ENCODE data around the gene LRP1. TPM values are rescaled to one million over a fixed set of nuclear protein-coding genes. Genes with fewer than 3 reads are reported as not detected.
"Not testable (repeated sequence)": the region's sequence is repeated elsewhere in the genome, so short reads cannot be mapped to it uniquely, and the experiment has no call there.

Gene LRP1
- total RNA-seq, 2 experiments from 2014 or later, result 1.0 to 1.5 TPM

DNA sequence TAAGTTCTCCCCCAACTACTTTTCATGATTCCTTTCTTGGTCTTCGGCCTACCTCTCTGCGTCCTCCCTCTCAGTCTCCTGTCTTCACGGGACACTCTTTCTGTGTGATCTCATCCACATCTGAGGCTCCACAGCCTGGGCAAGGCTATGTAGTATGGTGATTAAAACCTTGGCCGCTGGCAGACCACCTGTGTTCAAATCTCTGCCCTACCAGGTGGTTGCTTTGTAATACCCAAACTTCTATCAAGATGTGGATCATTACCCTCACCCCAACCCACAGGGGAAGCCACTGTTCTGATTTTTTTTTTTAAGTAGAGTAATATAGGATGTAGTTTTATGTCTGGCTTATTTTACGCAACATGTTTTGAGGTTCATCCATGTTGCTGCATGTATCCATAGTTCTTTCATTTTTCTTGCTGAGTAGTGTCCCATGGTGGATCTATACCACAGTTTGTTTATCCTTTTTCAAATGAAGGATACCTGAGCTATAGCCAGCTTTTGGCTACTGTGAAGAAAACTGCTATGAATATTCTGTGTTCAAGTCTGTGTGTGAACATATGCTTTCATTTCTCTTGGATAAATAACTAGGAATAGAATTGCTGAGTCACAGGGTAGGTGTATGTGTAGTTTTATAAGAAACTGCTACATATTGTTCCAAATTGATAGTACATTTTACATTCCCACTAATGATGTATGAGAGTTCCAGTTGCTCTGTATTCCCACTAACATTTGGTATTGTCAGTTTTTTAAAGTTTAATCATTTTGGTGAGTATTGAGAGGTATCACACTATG is 8.8 kb upstream of the LRP1 start:
- Mint-ChIP-seq H3K4me1 (ENCODE audit: low read depth) (peaks cover 13% of the 10 kb centered on the region), H3K4me3 (no peak overlapping the region), H3K9me3 (peaks cover 7% of the 10 kb centered on the region), H3K36me3 (ENCODE audit: low read depth) (no peaks in the 10 kb centered on the region), H3K27me3 (ENCODE audit: low read depth) (no peaks in the 10 kb centered on the region), H3K27ac (no peak overlapping the region)
- CTCF ChIA-PET, result interaction anchor here (1.2 to 14.5 kb wide), 4 partner anchors 8 to 111 kb away, joined by 3 to 252 read pairs (median 118); partner anchors contain the start of gene STAT6
- intact Hi-C loops (cut with micrococcal nuclease), result no loop called here
- DNase-seq, result no peak

- H3K27me3 Mint-ChIP-seq (ENCODE audit: low read depth); H3K36me3 Mint-ChIP-seq (ENCODE audit: low read depth); intact Hi-C loops (cut with micrococcal nuclease); H3K9me3 Mint-ChIP-seq; DNase-seq; H3K4me3 Mint-ChIP-seq; H3K27ac Mint-ChIP-seq: not testable (repeated sequence)
- H3K4me1 Mint-ChIP-seq (ENCODE audit: low read depth), result peaks cover 13% of the 10 kb centered on the region
- CTCF ChIA-PET, result interaction anchor here (0.6 to 14.5 kb wide), 7 partner anchors 10 to 112 kb away, joined by 3 to 252 read pairs (median 4); partner anchors contain the start of gene STAT6
Observed at GRCh38 chr12:57120718-57121117, 7.6 kb upstream of the LRP1 start.

- intact Hi-C loops (cut with micrococcal nuclease), result loop anchor here (1.0 kb wide), 3 partner anchors 49 to 119 kb away; no protein-coding TSS in a partner anchor
- Mint-ChIP-seq H3K4me3 (no peak overlapping the region), H3K27me3 (ENCODE audit: low read depth) (no peaks in the 10 kb centered on the region), H3K4me1 (ENCODE audit: low read depth) (peaks cover 6% of the 10 kb centered on the region), H3K27ac (no peak overlapping the region), H3K36me3 (ENCODE audit: low read depth) (no peaks in the 10 kb centered on the region), H3K9me3 (peaks cover 7% of the 10 kb centered on the region)
- no peak for DNase-seq
- CTCF ChIA-PET, result interaction anchor here (0.5 to 14.5 kb wide), 35 partner anchors 8 to 147 kb away, joined by 3 to 252 read pairs (median 4); partner anchors contain the start of genes NEMP1 and STAT6
Observed at GRCh38 chr12:57123813-57124212, 4.5 kb upstream of the LRP1 start.

DNA sequence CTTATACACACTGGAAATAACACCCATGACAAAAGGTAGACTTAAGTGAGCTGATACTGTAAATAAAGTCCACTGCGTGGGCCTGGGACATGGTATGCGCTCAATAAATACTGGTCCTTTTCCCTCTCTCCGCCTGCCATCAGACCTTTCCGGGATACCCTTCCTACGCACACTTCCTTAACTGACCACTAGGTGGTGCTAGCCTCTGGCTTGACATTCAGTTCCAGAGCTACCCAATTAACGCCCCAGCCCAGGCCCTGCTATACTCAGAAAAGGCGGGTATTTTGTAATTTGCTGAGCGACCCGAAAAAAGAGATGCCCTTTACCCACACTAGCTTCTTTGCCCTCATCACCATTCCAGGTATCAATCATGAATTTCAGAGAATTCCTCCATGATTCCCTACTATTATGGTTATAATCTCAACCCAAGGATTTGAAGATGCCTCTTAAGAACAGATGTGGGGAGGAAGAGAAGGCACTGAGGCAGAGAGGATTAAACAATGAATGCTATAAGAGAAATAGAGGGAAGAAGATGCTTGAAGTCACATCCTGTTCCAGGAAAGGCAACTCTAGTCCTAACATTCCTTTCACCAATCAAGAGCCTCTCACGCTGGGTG is 3.9 kb upstream of the LRP1 start:
- DNase-seq, result peak; percentile 90
- intact Hi-C loops (cut with micrococcal nuclease), result loop anchor here (1.0 kb wide), 3 partner anchors 49 to 119 kb away; no protein-coding TSS in a partner anchor
- Mint-ChIP-seq H3K27me3 (ENCODE audit: low read depth) (no peaks in the 10 kb centered on the region), H3K36me3 (ENCODE audit: low read depth) (no peaks in the 10 kb centered on the region), H3K4me1 (ENCODE audit: low read depth) (peaks cover under 1% of the 10 kb centered on the region), H3K27ac (no peak overlapping the region), H3K9me3 (peaks cover 7% of the 10 kb centered on the region), H3K4me3 (no peak overlapping the region)
- CTCF ChIA-PET, result interaction anchor here (0.5 to 14.5 kb wide), 39 partner anchors 8 to 211 kb away, joined by 3 to 252 read pairs (median 5); partner anchors contain the start of genes NEMP1 and STAT6

DNA sequence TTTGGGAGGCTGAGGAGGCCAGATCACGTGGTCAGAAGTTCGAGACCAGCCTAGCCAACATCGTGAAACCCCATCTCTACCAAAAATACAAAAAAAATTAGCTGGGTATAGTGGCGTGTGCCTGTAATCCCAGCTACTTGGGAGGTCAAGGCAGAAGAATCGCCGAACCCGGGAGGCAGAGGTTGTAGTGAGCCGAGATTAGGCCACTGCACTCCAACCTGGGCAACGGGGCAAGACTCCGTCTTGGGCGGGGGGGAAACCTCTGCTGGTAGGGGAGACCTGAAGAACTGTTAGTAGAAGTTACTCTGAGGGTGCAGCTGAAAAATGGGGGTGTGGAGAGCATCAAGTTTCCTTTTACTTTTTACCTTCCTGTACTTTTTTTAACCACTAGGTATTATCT is 2.2 kb upstream of the LRP1 start:
- CTCF ChIA-PET, result interaction anchor here (1.3 to 14.5 kb wide), 7 partner anchors 10 to 113 kb away, joined by 3 to 252 read pairs (median 5); partner anchors contain the start of gene STAT6
- Mint-ChIP-seq H3K9me3 (peaks cover 7% of the 10 kb centered on the region), H3K36me3 (ENCODE audit: low read depth) (no peaks in the 10 kb centered on the region), H3K4me1 (ENCODE audit: low read depth) (peaks cover 9% of the 10 kb centered on the region), H3K27me3 (ENCODE audit: low read depth) (no peaks in the 10 kb centered on the region), H3K27ac (no peak overlapping the region), H3K4me3 (no peak overlapping the region)
- no peak for DNase-seq
- intact Hi-C loops (cut with micrococcal nuclease), result no loop called here

GRCh38 chr12:57126561-57126960 is 1.7 kb upstream of the LRP1 start:
- CTCF ChIA-PET, result interaction anchor here (0.6 to 14.5 kb wide), 7 partner anchors 11 to 61 kb away, joined by 3 to 252 read pairs (median 4); partner anchors contain the start of gene STAT6
- Mint-ChIP-seq H3K27me3 (ENCODE audit: low read depth) (no peaks in the 10 kb centered on the region), H3K36me3 (ENCODE audit: low read depth) (no peaks in the 10 kb centered on the region), H3K4me1 (ENCODE audit: low read depth) (peaks cover 11% of the 10 kb centered on the region), H3K9me3 (peaks cover 7% of the 10 kb centered on the region), H3K4me3 (no peak overlapping the region), H3K27ac (no peak overlapping the region)
- intact Hi-C loops (cut with micrococcal nuclease), result no loop called here
- no peak for DNase-seq

DNA sequence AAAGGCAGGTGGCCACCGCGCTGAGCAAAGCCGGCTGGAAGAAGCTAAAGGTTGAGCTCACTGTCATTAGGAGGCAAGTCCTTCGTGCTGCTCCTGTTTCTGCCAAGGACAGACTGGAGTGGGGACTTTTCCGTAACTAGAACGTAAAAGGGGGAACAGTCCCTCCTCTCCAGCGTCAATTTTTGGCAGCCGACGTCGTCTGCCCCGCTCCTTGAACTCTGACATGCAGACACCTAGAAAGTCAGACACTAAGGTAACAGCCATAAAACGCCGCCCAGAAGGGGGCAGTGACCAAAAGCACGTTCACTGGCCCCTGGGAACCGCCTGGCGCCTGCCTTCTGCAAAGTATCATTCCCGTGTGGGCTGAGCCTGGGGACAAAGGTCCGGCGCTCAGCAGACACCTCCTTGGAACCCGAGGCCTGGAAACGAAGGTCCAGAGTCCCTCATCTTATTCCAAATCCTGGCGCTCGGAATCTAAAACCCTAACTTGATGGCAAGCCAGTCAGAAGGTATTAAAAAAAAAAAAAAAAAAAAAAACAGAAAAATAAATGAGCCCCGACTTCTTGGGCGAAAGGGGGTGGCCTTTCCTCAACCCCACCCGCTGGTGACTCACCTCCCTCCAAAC is 1.1 kb upstream of the LRP1 start:
- no peaks in the 10 kb centered on the region for H3K36me3 Mint-ChIP-seq (ENCODE audit: low read depth)
- intact Hi-C loops (cut with micrococcal nuclease), result loop anchor here (1.0 kb wide), 1 partner anchor 40 kb away; no protein-coding TSS in a partner anchor
- H3K27me3 Mint-ChIP-seq (ENCODE audit: low read depth), result no peaks in the 10 kb centered on the region
- peaks cover 11% of the 10 kb centered on the region for H3K4me1 Mint-ChIP-seq (ENCODE audit: low read depth)
- CTCF ChIA-PET, result interaction anchor here (0.6 to 14.5 kb wide), 7 partner anchors 11 to 60 kb away, joined by 3 to 252 read pairs (median 4); partner anchors contain the start of gene STAT6
- peak overlapping the region; percentile 80 for H3K4me3 Mint-ChIP-seq
- no peak overlapping the region for H3K27ac Mint-ChIP-seq
- H3K9me3 Mint-ChIP-seq, result peaks cover 7% of the 10 kb centered on the region
- peak; percentile 71 for DNase-seq

GRCh38 chr12:57128519-57129247 is 400 bp downstream of the LRP1 start:
- no peaks in the 10 kb centered on the region for H3K27me3 Mint-ChIP-seq (ENCODE audit: low read depth)
- H3K36me3 Mint-ChIP-seq (ENCODE audit: low read depth), result no peaks in the 10 kb centered on the region
- H3K4me3 Mint-ChIP-seq, result peak overlapping the region; percentile 80
- intact Hi-C loops (cut with micrococcal nuclease), result loop anchor here (1.0 kb wide), 2 partner anchors 113 to 371 kb away; no protein-coding TSS in a partner anchor
- CTCF ChIA-PET, result interaction anchor here (0.6 to 14.5 kb wide), 7 partner anchors 18 to 128 kb away, joined by 3 to 252 read pairs (median 3); partner anchors contain the start of gene STAT6
- H3K4me1 Mint-ChIP-seq (ENCODE audit: low read depth), result peaks cover 11% of the 10 kb centered on the region
- DNase-seq, result no peak
- no peak overlapping the region for H3K27ac Mint-ChIP-seq
- peaks cover 4% of the 10 kb centered on the region for H3K9me3 Mint-ChIP-seq

DNA sequence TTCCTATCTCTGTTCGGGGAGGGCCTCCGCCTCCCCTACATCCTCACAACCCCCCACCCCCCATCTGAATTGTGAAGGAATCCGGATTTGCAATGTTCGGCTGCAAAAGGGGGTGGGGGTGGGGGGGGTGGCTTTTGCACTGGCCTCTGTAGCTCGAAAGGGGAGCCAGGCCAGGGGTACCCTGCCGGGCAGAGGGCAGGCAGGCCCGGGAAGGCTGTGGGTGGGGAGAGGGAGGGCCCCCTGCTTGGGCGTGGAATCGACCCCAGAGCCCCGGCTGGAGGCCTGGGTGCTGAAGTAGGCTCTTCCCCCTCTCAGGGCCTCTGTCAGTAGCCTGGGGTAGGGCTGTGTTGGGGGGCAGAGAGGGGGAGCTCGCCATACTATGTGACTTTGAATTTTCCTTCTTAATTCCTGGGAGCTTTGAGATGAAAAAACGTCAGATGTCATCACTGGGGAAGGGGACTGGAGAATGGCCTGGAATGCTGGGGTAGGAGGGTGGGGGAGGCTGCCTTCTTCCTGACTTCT is 1.1 kb downstream of the LRP1 start:
- no peak for DNase-seq
- H3K9me3 Mint-ChIP-seq, result no peaks in the 10 kb centered on the region
- no peaks in the 10 kb centered on the region for H3K36me3 Mint-ChIP-seq (ENCODE audit: low read depth)
- H3K27ac Mint-ChIP-seq, result no peak overlapping the region
- no peaks in the 10 kb centered on the region for H3K27me3 Mint-ChIP-seq (ENCODE audit: low read depth)
- peaks cover 11% of the 10 kb centered on the region for H3K4me1 Mint-ChIP-seq (ENCODE audit: low read depth)
- peak overlapping the region; percentile 10 for H3K4me3 Mint-ChIP-seq
- intact Hi-C loops (cut with micrococcal nuclease), result no loop called here
- CTCF ChIA-PET, result interaction anchor here (1.1 to 14.5 kb wide), 3 partner anchors 18 to 101 kb away, joined by 3 to 252 read pairs (median 3); partner anchors contain the start of gene SHMT2

- H3K4me3 Mint-ChIP-seq, result peak overlapping the region; percentile 10
- H3K9me3 Mint-ChIP-seq, result no peaks in the 10 kb centered on the region
- CTCF ChIA-PET, result interaction anchor here (1.1 to 14.5 kb wide), 3 partner anchors 18 to 100 kb away, joined by 3 to 252 read pairs (median 3); partner anchors contain the start of gene SHMT2
- no peak overlapping the region for H3K27ac Mint-ChIP-seq
- no peaks in the 10 kb centered on the region for H3K36me3 Mint-ChIP-seq (ENCODE audit: low read depth)
- intact Hi-C loops (cut with micrococcal nuclease), result no loop called here
- DNase-seq, result no peak
- peaks cover 11% of the 10 kb centered on the region for H3K4me1 Mint-ChIP-seq (ENCODE audit: low read depth)
- no peaks in the 10 kb centered on the region for H3K27me3 Mint-ChIP-seq (ENCODE audit: low read depth)
Observed at GRCh38 chr12:57129889-57130288, 1.6 kb downstream of the LRP1 start.

- peaks cover 11% of the 10 kb centered on the region for H3K4me1 Mint-ChIP-seq (ENCODE audit: low read depth)
- H3K36me3 Mint-ChIP-seq (ENCODE audit: low read depth), result no peaks in the 10 kb centered on the region
- H3K4me3 Mint-ChIP-seq, result no peak overlapping the region
- H3K9me3 Mint-ChIP-seq, result no peaks in the 10 kb centered on the region
- intact Hi-C loops (cut with micrococcal nuclease), result no loop called here
- no peaks in the 10 kb centered on the region for H3K27me3 Mint-ChIP-seq (ENCODE audit: low read depth)
- no peak overlapping the region for H3K27ac Mint-ChIP-seq
- CTCF ChIA-PET, result interaction anchor here (0.6 to 14.5 kb wide), 3 partner anchors 19 to 50 kb away, joined by 3 to 252 read pairs (median 4); no protein-coding TSS in a partner anchor
- peak; percentile 12 for DNase-seq
Observed at GRCh38 chr12:57130941-57131340, 2.7 kb downstream of the LRP1 start.
